ENCODE measurements around the gene CDH22. TPM values are rescaled to one million over a fixed set of nuclear protein-coding genes. Genes with fewer than 3 reads are reported as not detected.

CDH22 gene
- total RNA-seq, 1 donor from 2014 or later: 0.18 TPM

- H3K4me3 Mint-ChIP-seq: no peak overlapping the region
- H3K27me3 Mint-ChIP-seq (ENCODE audit: low read depth): peaks cover 84% of the 10 kb centered on the region
Observed at GRCh38 chr20:46304852-46305251, 3.4 kb downstream of the CDH22 start.

GRCh38 chr20:46304361-46304760 is 3.9 kb downstream of the CDH22 start:
- no peak for DNase-seq (ENCODE audit: low spot score in 2 of 2, unreplicated experiment in 2 of 2)

More at GRCh38 chr20:46304852-46305251, 3.4 kb downstream of the CDH22 start:
- no peak overlapping the region for H3K27ac Mint-ChIP-seq
- no peak for DNase-seq (ENCODE audit: low spot score in 2 of 2, unreplicated experiment in 2 of 2)
- no peaks in the 10 kb centered on the region for H3K4me1 Mint-ChIP-seq
- no peaks in the 10 kb centered on the region for H3K9me3 Mint-ChIP-seq
- no peaks in the 10 kb centered on the region for H3K36me3 Mint-ChIP-seq
- TF ChIP-seq CTCF (IDR thresholded peaks at IDR 0.05; ENCODE audit: unreplicated experiment): no peak

GRCh38 chr20:46303176-46303956 is 4.9 kb downstream of the CDH22 start:
- Mint-ChIP-seq H3K36me3 (no peaks in the 10 kb centered on the region), H3K4me1 (no peaks in the 10 kb centered on the region), H3K4me3 (no peak overlapping the region), H3K9me3 (no peaks in the 10 kb centered on the region), H3K27ac (no peak overlapping the region), H3K27me3 (ENCODE audit: low read depth) (peaks cover 84% of the 10 kb centered on the region)
- no peak for TF ChIP-seq CTCF (IDR thresholded peaks at IDR 0.05; ENCODE audit: unreplicated experiment)
- DNase-seq (ENCODE audit: low spot score in 2 of 2, unreplicated experiment in 2 of 2): no peak

More at GRCh38 chr20:46304361-46304760, 3.9 kb downstream of the CDH22 start:
- Mint-ChIP-seq H3K4me3 (no peak overlapping the region), H3K27me3 (ENCODE audit: low read depth) (peaks cover 83% of the 10 kb centered on the region), H3K27ac (no peak overlapping the region), H3K9me3 (no peaks in the 10 kb centered on the region), H3K4me1 (no peaks in the 10 kb centered on the region), H3K36me3 (no peaks in the 10 kb centered on the region)
- TF ChIP-seq CTCF (IDR thresholded peaks at IDR 0.05; ENCODE audit: unreplicated experiment): no peak

GRCh38 chr20:46302106-46302505 is 6.2 kb downstream of the CDH22 start:
- no peak for TF ChIP-seq CTCF (IDR thresholded peaks at IDR 0.05; ENCODE audit: unreplicated experiment)
- Mint-ChIP-seq H3K4me3 (no peak overlapping the region), H3K4me1 (no peaks in the 10 kb centered on the region), H3K9me3 (no peaks in the 10 kb centered on the region), H3K27ac (no peak overlapping the region), H3K27me3 (ENCODE audit: low read depth) (peaks cover 92% of the 10 kb centered on the region), H3K36me3 (no peaks in the 10 kb centered on the region)
- DNase-seq (ENCODE audit: low spot score in 2 of 2, unreplicated experiment in 2 of 2): no peak

- H3K27ac Mint-ChIP-seq: no peak overlapping the region
Observed at GRCh38 chr20:46300281-46300680, 8.0 kb downstream of the CDH22 start.

More at GRCh38 chr20:46300281-46300680, 8.0 kb downstream of the CDH22 start:
- Mint-ChIP-seq H3K9me3 (no peaks in the 10 kb centered on the region), H3K4me3 (no peak overlapping the region), H3K4me1 (no peaks in the 10 kb centered on the region), H3K36me3 (no peaks in the 10 kb centered on the region), H3K27me3 (ENCODE audit: low read depth) (peaks cover 92% of the 10 kb centered on the region)
- DNase-seq (ENCODE audit: low spot score in 2 of 2, unreplicated experiment in 2 of 2): no peak
- no peak for TF ChIP-seq CTCF (IDR thresholded peaks at IDR 0.05; ENCODE audit: unreplicated experiment)

Measured in mesothelial cell of epicardium (in vitro differentiated cells).